GM18867 (cell line): ENCODE results near the gene MYB.

Experiments
- ATAC-seq: cut with Tn5 transposase; IDR thresholded peaks from one replicate; pipeline ENCODE4 v1.9.1; 2021; ENCODE audit warnings: mild to moderate bottlenecking, moderate library complexity; ENCODE audit not compliant: unreplicated experiment

MYB gene

DNA sequence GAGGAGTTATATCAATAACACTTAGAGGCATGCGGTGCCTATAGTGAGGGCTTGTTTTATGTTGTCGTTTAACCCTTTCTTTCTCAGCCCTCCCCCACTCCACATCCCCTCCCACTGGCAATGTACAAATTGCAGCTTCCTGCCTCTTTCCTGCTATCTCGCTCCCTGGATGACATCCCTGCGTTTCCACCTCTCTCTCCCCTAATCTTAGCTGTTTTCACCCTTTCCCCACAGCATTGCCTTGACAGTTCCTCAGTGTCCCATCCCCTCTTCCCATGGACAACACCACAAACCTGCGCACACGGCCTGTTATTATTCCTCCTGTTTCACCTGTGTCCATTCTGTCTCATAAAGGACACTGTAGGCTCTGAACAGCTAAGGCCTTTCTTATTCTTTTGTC lies 34.5 kb downstream of the MYB start:
- no peak for ATAC-seq

GRCh38 chr6:135217663-135218062 lies 36.6 kb downstream of the MYB start:
- no peak for ATAC-seq

GRCh38 chr6:135219346-135219745 lies 38.2 kb downstream of the MYB start:
- ATAC-seq: no peak

- no peak for ATAC-seq
These were observed 39.9 kb downstream of the MYB start for GRCh38 chr6:135221042-135221441.

- no peak for ATAC-seq
These were observed 40.4 kb downstream of the MYB start for GRCh38 chr6:135221505-135221904.

DNA sequence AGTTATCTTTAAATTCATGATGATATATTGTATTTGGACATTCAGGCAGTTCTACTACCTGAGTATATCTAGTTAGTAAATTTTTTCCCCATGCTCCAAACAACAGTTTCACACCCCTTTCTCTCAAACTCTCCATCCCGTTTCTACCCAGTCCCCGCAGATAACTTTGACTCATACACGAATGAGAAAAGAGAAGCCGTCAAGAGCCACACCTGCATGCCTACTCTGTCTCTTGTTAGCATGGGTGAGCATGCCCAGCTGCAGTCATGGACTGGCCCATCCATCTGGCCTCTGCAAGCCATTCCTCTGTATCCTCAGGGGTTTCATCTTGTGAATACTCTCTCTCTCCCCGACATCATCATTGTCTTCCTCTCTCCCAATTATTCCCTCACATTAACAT lies 41.5 kb downstream of the MYB start:
- no peak for ATAC-seq

DNA sequence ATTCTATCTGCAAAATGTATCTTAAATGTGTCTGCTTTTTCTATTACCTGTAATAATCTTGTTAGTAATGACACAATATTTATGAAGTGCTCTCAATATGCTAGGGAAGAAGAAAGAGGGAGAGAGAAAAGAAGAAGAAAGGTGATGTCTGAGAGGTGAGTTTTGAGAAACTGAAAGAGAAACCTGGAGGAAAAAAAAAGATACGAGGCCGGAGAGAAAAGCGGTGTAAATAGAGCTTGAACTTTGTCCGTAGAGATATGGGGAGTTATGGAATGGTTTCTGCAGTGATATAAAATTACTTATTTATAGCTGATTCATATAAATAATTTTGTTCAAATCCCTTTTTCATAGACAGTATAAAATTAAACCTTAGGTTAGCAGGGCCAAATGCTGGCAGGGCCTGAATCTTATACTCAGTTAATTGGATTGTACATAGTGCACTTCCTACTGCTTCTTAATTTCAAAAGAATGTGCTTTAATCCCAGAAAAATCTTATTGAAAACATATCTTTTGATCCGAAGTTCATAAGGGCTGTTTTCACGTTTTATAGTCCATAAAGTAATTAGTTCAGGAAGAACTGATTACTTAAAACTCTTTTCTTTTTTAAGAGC lies 43.0 kb downstream of the MYB start:
- ATAC-seq: no peak

GRCh38 chr6:135225911-135226310 lies 44.8 kb downstream of the MYB start:
- ATAC-seq: no peak

GRCh38 chr6:135226537-135226936 lies 45.4 kb downstream of the MYB start:
- peak; percentile 80 for ATAC-seq

- no peak for ATAC-seq
These were observed 46.2 kb downstream of the MYB start for GRCh38 chr6:135227349-135227748.

DNA sequence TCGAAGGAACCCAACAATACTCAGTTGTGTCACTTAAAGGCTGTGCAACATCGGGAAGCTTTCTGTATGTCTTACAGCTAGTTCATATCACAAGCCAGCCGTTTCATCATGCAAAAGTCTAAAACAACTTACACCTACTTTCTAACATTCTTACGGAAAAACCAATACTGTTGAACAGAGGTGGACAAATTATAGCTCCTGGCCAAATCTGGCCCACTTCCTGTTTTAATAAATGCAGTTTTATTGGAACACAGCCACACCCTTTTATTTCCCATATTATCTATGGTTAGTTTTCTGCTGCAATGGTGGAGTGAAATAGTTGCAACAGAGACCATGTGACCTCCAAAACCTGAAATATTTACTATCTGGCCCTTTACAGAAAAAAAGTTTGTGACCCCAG lies 46.6 kb downstream of the MYB start:
- no peak for ATAC-seq

DNA sequence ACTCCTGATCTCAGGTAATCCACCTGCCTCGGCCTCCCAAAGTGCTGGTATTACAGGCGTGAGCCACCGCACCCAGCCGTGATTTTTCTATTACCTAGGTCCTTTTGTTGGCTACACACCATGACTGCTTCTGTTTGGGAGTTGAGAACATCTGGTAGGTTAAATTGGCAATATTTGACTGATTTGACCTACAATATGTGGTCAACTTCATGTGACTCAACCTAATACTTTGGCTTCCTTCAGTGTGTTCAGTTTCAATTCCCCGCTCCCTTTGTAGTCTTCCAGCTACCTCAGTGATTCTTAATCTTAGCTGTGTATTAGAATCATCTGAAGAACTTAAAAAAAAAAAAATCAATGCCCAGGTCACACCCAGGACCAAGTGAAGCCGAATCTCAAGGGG lies 47.4 kb downstream of the MYB start:
- no peak for ATAC-seq

DNA sequence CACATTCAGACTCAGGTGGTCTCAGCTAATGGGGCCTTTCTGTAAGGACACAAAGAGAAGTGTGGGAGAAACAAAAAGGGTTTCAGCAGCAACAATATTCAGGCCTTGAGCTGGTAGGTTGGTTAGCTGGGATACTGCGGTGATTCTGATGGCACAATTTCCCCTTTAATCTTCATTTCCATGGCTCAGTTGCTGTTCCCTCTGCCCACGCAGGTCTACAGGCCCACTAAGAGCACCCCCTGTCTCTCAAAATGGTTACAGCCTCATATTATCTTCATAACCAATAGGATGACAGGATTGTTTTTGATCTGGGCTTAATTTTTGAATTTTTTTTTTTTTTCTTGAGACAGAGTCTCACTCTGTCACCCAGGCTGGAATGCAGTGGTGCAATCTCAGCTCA lies 48.9 kb downstream of the MYB start:
- no peak for ATAC-seq

DNA sequence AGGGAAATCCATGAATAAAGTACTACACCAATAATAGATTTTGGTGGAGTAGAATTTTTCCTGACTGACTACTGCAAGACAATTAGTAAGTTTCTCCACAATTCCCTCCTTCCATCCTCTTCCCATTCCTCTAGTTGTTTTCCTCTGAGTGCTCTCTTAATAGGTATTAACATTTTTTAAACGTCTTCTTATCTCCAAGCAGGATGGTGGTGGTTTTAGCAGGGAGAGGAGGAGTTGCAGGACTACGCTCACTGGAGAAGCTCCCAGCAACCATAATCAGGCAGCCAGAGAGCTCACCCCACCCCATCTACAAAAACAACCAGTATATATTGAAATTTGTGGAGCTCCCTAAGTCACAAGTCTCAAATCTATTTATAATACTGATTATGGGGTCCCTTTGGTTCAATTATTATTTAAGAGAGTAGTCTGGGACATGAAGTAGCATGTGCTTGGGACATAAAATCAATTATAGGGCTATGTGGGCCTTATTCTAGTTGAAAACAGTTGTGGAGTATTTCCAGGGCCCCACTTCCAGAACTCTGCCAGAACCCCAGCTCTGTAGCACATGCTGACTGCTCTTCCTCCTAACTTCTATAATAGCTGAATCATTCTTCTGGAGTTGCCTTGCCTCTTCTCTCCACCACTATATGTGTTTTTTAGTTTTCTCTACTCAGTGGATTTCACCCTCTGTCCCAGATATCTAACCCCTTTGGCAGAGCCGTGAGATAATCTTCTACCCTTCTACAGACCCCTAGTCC lies 49.8 kb downstream of the MYB start:
- no peak for ATAC-seq

- peak; percentile 48 for ATAC-seq
These were observed 50.3 kb downstream of the MYB start for GRCh38 chr6:135231469-135231844.

DNA sequence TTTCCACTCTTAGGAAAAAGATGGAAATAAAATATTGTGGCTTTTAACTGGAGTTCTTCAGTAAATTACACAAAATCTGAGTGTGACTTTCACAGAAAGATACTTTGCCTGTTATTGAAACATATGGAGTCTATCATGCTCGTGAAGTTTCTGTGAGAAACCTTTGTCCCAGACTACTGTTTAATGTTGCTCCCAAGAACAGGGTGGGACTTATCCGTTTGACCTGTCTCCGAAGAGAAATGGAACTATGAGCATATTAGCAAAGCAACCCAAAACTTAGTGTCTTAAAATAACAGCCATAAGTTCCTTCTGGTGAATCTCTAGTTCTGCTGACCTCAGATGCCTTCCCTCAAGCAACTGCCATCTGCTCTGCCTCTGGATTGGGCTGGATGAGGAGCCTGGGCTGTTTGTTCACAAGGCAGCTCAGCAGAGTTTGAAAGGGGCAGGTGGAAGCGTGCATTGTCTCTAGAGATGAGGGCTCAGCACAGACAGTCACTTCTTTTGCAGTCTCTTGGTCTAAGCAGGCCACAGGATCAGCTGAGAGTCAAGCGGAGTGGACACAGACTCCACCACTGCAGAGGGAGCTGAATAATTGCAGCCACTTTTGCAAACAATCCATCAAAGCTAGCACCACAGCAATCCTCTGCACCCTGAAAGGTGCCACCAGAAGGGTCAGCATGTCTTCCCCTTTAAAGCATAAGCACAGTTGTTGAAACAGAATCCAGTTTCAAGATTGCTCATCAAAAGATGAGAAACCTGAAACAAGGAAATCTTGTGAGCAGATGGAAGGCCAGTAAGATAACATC lies 52.8 kb downstream of the MYB start:
- ATAC-seq: peak; percentile 70

DNA sequence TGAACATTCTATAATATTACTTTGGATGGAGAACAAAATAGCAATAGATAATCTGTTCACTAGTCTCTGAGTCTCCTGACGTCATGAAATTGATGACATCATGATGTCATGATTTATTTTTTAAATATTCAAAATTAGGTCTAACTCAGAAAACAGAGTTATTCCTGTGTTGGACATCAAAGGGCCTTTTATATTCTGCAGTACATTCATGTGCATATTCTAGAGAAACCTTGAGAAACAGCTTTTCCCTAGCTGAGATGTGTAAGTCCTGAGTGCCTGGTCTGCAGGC lies 53.3 kb downstream of the MYB start:
- no peak for ATAC-seq

DNA sequence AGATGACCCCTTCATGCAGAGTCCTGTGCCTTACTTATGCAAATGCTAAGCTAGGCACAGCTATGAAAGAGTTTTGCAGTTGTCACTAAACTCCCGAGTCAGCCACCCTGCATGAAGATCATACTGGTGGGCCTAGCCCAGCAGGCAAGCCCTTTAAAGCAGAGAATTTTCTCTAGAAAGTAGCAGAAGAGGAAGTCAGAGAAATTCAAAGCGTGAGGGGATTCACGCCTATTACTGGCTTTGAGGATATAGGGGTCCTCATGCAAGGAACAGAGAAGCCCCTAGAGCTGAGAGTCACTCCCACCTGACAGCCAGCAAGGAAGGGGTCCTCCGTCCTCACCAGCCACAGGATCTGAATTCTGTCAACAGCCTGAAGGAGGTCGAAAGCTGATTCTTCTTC lies 54.6 kb downstream of the MYB start:
- no peak for ATAC-seq

GRCh38 chr6:135236319-135236718 lies 55.2 kb downstream of the MYB start:
- no peak for ATAC-seq

DNA sequence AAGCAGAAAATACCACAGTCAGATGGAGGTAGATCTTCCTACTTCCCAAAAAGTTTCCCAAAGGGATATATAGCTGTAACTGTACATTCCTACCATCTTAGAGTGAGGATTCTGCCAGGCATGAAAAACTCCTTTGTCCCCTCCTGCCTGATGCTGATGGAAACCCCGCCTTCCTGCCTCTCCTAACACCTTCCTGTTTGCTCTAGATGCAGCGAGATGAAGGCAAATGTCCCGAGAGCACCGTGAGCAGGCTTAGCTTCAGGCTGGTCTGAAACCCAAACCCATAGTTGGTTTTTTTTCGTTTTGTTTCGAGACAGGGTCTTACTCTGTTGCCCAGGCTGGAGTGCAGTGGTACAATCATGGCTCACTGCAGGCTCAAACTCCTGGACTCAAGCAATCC lies 55.6 kb downstream of the MYB start:
- no peak for ATAC-seq

DNA sequence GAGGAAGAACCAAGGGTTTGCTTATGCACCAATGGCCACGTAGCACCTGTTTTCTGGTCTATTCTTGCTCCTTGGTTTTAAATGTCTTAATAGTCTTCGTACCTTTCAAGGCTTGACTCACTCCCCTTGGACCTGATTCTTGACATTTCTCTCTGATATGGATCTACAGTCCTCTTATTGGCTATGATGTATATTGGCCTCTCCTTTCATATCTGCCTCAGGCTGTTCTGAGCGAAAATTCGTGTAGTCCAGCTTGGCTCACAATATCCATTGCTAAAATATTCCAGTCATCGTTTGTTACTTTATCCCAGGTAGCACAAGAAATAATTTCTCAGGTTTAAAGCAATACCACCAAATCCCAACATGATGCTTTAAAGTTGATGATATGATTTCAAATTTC lies 59.6 kb downstream of the MYB start:
- ATAC-seq: no peak
